ENCODE results near the gene MRPL27.
A peak's percentile ranks its signal among the peaks of the same experiment; 100 is the strongest.
"Not testable (repeated sequence)": the region's sequence is repeated elsewhere in the genome, so short reads cannot be mapped to it uniquely, and the experiment has no call there.

Gene MRPL27

DNA sequence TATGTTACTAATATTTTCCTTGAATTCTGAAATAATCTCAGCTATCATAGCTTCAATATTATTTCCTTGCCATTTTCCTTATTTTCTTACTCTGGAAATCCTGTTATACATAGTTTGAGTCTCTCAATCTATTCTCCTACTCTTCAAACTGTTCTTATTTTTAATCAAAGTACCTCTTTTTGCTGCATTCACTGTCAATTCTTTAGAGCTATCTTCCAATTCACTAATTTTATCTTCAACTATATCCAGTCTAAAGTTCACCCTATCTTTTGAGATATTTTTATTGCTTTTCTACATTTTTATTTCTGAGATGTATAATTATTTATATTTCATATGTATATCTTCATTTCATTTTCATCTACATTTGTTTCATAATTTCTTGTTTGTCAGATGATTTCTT lies 34.3 kb downstream of the MRPL27 start:
- no peak for TF ChIP-seq POLR2A (IDR thresholded peaks at IDR 0.05; ENCODE audit: low read depth, low read length)
- FAIRE-seq, result no peak
- DNase-seq (ENCODE audit: insufficient read length, low spot score), result no peak

GRCh38 chr17:50337956-50338355 lies 35.0 kb downstream of the MRPL27 start:
- TF ChIP-seq POLR2A (IDR thresholded peaks at IDR 0.05; ENCODE audit: low read depth, low read length), result no peak
- FAIRE-seq (no peak), DNase-seq (ENCODE audit: insufficient read length, low spot score) (no peak)

GRCh38 chr17:50333291-50334057 lies 39.5 kb downstream of the MRPL27 start:
- DNase-seq (ENCODE audit: insufficient read length, low spot score); FAIRE-seq: not testable (repeated sequence)

DNA sequence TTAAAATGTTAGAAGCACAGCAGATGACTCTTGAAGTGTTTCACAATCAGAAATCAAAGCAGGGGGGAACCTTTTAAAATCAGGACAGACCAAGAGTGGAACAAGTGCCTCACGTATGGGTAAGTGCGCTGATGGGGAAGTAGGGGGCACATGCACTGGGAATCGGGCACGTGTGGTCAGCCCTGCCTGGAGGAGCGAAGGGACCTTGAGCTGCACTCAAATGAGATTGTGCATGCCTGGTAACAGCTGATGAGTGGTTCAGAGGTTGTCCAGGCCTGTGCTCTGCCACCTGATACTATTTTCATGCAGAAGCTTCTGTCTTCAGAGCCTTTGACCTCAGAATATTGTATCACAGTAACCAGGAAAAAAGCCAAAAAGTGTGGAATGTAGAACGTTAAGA lies 40.8 kb downstream of the MRPL27 start:
- TF ChIP-seq POLR2A (IDR thresholded peaks at IDR 0.05; ENCODE audit: low read depth, low read length), result no peak
- FAIRE-seq (no peak), DNase-seq (ENCODE audit: insufficient read length, low spot score) (no peak)

GRCh38 chr17:50331085-50331791 lies 41.7 kb downstream of the MRPL27 start:
- DNase-seq (ENCODE audit: insufficient read length, low spot score), result peak; percentile 73
- peak; percentile 36 for FAIRE-seq
- TF ChIP-seq POLR2A (IDR thresholded peaks at IDR 0.05; ENCODE audit: low read depth, low read length), result no peak

DNA sequence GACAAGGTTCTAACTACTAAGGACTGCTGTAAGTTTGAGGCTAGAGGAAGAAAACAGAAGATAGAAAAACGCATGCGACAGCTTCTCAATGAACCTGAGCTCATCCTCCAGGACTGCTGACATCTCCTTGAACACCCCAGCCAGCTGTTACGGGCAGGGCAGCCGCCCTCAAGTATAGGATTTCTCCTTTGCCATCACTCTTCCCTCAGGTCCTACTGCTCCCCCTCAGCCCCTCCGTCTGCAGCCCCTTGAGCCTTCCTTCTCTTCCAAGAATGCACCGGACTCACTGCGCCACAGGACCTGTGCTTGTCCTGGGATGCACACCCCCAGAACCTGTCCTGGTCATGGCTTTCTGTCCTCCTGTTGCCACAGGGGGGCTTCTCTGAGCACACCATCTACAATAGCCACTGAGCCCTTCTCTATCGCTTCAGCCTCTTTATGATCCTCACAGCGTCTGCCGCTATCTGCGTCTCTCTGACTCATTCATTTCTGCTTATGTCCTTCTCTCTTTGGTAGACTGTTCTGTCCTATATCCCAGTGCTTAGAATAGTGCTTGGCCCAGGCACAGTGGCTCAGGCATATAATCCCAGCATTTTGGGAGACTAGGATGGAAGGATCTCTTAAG lies 42.7 kb downstream of the MRPL27 start:
- FAIRE-seq (no peak), DNase-seq (ENCODE audit: insufficient read length, low spot score) (no peak)

DNA sequence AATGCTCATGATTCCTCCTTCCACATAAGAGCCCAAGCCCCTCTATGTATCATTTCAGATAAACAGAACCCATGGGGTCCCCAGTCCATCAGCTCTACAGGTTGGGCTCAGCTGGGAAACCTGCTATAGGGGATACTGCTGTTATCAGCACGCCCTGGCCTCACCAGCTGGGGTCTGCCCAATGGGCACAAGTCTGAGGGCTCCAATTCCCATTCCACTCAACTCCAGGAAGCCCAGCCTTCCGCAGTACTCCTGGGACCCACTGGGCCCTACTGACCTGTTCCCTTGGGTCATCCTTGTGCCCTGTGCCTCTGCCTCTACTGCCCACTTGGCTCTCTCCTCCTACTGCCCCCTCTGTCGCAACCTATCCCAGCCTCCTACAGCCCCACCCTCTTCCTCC lies 43.3 kb downstream of the MRPL27 start:
- FAIRE-seq, result no peak
- no peak for DNase-seq (ENCODE audit: insufficient read length, low spot score)
- no peak for TF ChIP-seq POLR2A (IDR thresholded peaks at IDR 0.05; ENCODE audit: low read depth, low read length)

More for the DNA sequence above, 42.7 kb downstream of the MRPL27 start:
- no peak for TF ChIP-seq POLR2A (IDR thresholded peaks at IDR 0.05; ENCODE audit: low read depth, low read length)

GRCh38 chr17:50328363-50329325 lies 44.3 kb downstream of the MRPL27 start:
- FAIRE-seq (no peak), DNase-seq (ENCODE audit: insufficient read length, low spot score) (no peak)
- TF ChIP-seq POLR2A (IDR thresholded peaks at IDR 0.05; ENCODE audit: low read depth, low read length), result no peak

GRCh38 chr17:50326831-50327364 lies 46.1 kb downstream of the MRPL27 start:
- DNase-seq (ENCODE audit: insufficient read length, low spot score) (no peak), FAIRE-seq (no peak)
- TF ChIP-seq POLR2A (IDR thresholded peaks at IDR 0.05; ENCODE audit: low read depth, low read length), result no peak

DNA sequence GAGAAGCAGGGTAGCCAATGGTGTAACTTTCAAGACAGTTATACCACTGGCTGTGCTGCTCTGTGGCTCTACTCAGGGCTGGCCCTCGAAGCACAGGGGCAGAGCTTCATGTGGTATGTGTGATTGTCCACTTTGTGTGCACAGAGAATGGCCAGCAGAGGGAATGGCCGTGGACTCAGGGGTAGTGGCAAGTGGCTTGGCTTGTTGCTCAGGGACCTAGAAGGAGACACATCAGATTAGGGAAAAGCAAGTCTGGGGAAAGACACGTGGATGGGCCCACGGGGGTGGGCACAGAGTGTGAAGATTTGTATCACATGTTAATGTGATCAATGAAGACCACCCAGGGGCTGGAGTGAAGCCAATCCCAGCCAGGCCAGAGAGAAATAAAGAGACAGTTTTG lies 47.1 kb downstream of the MRPL27 start:
- TF ChIP-seq POLR2A (IDR thresholded peaks at IDR 0.05; ENCODE audit: low read depth, low read length), result no peak
- FAIRE-seq (no peak), DNase-seq (ENCODE audit: insufficient read length, low spot score) (no peak)

DNA sequence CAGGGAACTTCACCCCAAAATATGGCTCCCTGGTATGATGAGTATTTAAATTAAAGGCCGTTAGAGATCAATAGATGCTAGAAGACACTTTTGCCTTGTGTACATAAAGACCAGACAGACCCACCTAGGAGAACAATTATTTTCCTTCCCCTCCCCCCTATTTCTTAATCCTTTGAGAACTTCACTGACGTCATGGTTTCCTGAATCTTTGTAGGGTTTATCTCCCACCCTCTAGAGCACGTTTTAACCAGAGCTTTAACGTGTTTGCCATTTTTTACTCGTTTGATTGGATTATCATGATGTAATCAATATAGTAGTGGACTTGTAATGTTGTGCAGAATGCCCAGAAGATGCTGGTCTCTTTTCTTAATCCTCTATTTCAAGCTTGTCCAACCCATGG lies 49.9 kb downstream of the MRPL27 start:
- FAIRE-seq, result no peak
- TF ChIP-seq POLR2A (IDR thresholded peaks at IDR 0.05; ENCODE audit: low read depth, low read length), result no peak
- no peak for DNase-seq (ENCODE audit: insufficient read length, low spot score)

- DNase-seq (ENCODE audit: insufficient read length, low spot score), result no peak
- no peak for FAIRE-seq
- no peak for TF ChIP-seq POLR2A (IDR thresholded peaks at IDR 0.05; ENCODE audit: low read depth, low read length)
These were observed 50.7 kb downstream of the MRPL27 start for GRCh38 chr17:50322271-50322670.

- no peak for FAIRE-seq
- DNase-seq (ENCODE audit: insufficient read length, low spot score), result no peak
- TF ChIP-seq POLR2A (IDR thresholded peaks at IDR 0.05; ENCODE audit: low read depth, low read length), result no peak
These were observed 53.5 kb downstream of the MRPL27 start for GRCh38 chr17:50319306-50320004.
